ENCODE measurements around the gene KIAA1191.
"Not testable (repeated sequence)": the region's sequence is repeated elsewhere in the genome, so short reads cannot be mapped to it uniquely, and the experiment has no call there.

The KIAA1191 gene

GRCh38 chr5:176361437-176362232, at the start of gene KIAA1191:
Gene KIAA1191 (minus strand): TSS chr5:176361764. CDS start chr5:176359508, 2,256 bp downstream.
- DNase-seq: peak; percentile 75 to 91 (median 88)

GRCh38 chr5:176410486-176411180, 49.1 kb upstream of the KIAA1191 start:
- DNase-seq: no peak

GRCh38 chr5:176409765-176410164, 48.2 kb upstream of the KIAA1191 start:
- no peak for DNase-seq

- no peak for DNase-seq
Measured at GRCh38 chr5:176408590-176408989, 47.0 kb upstream of the KIAA1191 start.

GRCh38 chr5:176408252-176408573, 46.6 kb upstream of the KIAA1191 start:
- DNase-seq: not testable (repeated sequence)

- DNase-seq: no peak
Measured at GRCh38 chr5:176407456-176408251, 46.1 kb upstream of the KIAA1191 start.

- DNase-seq: no peak
Measured at GRCh38 chr5:176406436-176407052, 45.0 kb upstream of the KIAA1191 start.

GRCh38 chr5:176405656-176406435, 44.3 kb upstream of the KIAA1191 start:
- no peak for DNase-seq

GRCh38 chr5:176401281-176402205, 40.0 kb upstream of the KIAA1191 start:
- DNase-seq: no peak

- no peak for DNase-seq
Measured at GRCh38 chr5:176400382-176401156, 39.0 kb upstream of the KIAA1191 start.

- no peak for DNase-seq
Measured at GRCh38 chr5:176397736-176398420, 36.3 kb upstream of the KIAA1191 start.

GRCh38 chr5:176396330-176396729, 34.8 kb upstream of the KIAA1191 start:
- no peak for DNase-seq

- DNase-seq: no peak
Measured at GRCh38 chr5:176394881-176395675, 33.5 kb upstream of the KIAA1191 start.

- DNase-seq: no peak
Measured at GRCh38 chr5:176394096-176394495, 32.5 kb upstream of the KIAA1191 start.

- DNase-seq: no peak
Measured at GRCh38 chr5:176392526-176392925, 31.0 kb upstream of the KIAA1191 start.

- DNase-seq: no peak
Measured at GRCh38 chr5:176391999-176392398, 30.4 kb upstream of the KIAA1191 start.

- no peak for DNase-seq
Measured at GRCh38 chr5:176391479-176391878, 29.9 kb upstream of the KIAA1191 start.
